ENCODE measurements around the gene MSRB1. TPM values are rescaled to one million over a fixed set of nuclear protein-coding genes. Genes with fewer than 3 reads are reported as not detected.
A peak's percentile ranks its signal among the peaks of the same experiment; 100 is the strongest.

MSRB1 gene
- total RNA-seq, 1 experiment from 2014 or later = 18.3 TPM

GRCh38 chr16:1930338-1930720 is 12.7 kb downstream of the MSRB1 start:
- POLR2A ChIA-PET = no interaction called here
- no peak for DNase-seq (ENCODE audit: low read depth, low spot score)

GRCh38 chr16:1929578-1930337 is 13.2 kb downstream of the MSRB1 start:
- H3K9ac ChIP-seq (ENCODE audit: low read length) = peak overlapping the region; percentile 64
- DNase-seq (ENCODE audit: low read depth, low spot score) = no peak
- H3K4me1 ChIP-seq (ENCODE audit: control insufficient read depth in 1 of 2, insufficient read depth in 2 of 2, low read length in 2 of 2) = peaks cover 12 to 21% of the 10 kb centered on the region in 2 experiments
- peak overlapping the region; percentile 42 to 56 for H3K4me3 ChIP-seq (replicated peaks in 1 of 2; ENCODE audit: low read depth in 1 of 2, low read length in 2 of 2)
- H2AFZ ChIP-seq (ENCODE audit: low read depth, low read length, poor library complexity, severe bottlenecking) = peak overlapping the region; percentile 54
- no peaks in the 10 kb centered on the region for H3K27me3 ChIP-seq (ENCODE audit: insufficient read depth, low read length)
- H3K36me3 ChIP-seq (ENCODE audit: control insufficient read depth in 1 of 2, insufficient read depth in 2 of 2, low read length in 2 of 2) = no peaks in the 10 kb centered on the region
- no TSS peak for BruUV-seq (replicated peaks)
- peak overlapping the region; percentile 86 for H3K4me2 ChIP-seq (ENCODE audit: low read length)
- no peaks in the 10 kb centered on the region for H3K79me2 ChIP-seq (ENCODE audit: insufficient read depth, low read length)
- H3K27ac ChIP-seq (ENCODE audit: low read depth, low read length) = peak overlapping the region; percentile 68; the same call in 1 of the 2 replicates
- H3K9me2 ChIP-seq (ENCODE audit: insufficient read depth) = no peaks in the 10 kb centered on the region
- H4K20me1 ChIP-seq (ENCODE audit: insufficient read depth) = no peaks in the 10 kb centered on the region
- ATAC-seq = peak; percentile 88
- ChIA-PET POLR2A (interaction anchor here (0.7 kb wide), 2 partner anchors 16 to 35 kb away, joined by 3 to 4 read pairs; partner anchors contain the start of gene RPS2), CTCF (interaction anchor here (0.8 to 1.2 kb wide), 4 partner anchors 20 to 66 kb away, joined by 3 to 5 read pairs (median 3); no protein-coding TSS in a partner anchor), RAD21 (ENCODE audit: low non-redundant PET in 1 of 2, low total read pairs in 2 of 2, uncharacterized antibody in 2 of 2, unreplicated experiment in 2 of 2) (interaction anchor here in 1 of 2 experiments (0.8 kb wide), 1 partner anchor 66 kb away, joined by 4 read pairs; no protein-coding TSS in a partner anchor)
- intact Hi-C loops (cut with micrococcal nuclease) = no loop called here
- H3K9me3 ChIP-seq (ENCODE audit: control insufficient read depth in 1 of 2, insufficient read depth in 1 of 2, low read depth in 1 of 2, low read length in 2 of 2) = no peaks in the 10 kb centered on the region
- no peak for TF ChIP-seq REST (IDR thresholded peaks at IDR 0.05; ENCODE audit: low read depth)
- TF ChIP-seq MAX (IDR thresholded peaks at IDR 0.05) = peak; percentile 99
- peak; percentile 32 for TF ChIP-seq TCF7L2 (IDR thresholded peaks at IDR 0.05; ENCODE audit: borderline replicate concordance, extremely low read depth, insufficient read depth, insufficient read length)
- TF ChIP-seq EGR1 (IDR thresholded peaks at IDR 0.05; ENCODE audit: low read depth) = peak; percentile 35; the same call in 1 of the 2 replicates
- TF ChIP-seq SP1 (IDR thresholded peaks at IDR 0.05; ENCODE audit: low read depth) = no peak
- no peak for TF ChIP-seq ELF1 (IDR thresholded peaks at IDR 0.05; ENCODE audit: borderline replicate concordance, low read depth)
- TF ChIP-seq CEBPB (IDR thresholded peaks at IDR 0.05; ENCODE audit: low read depth) = no peak
- TF ChIP-seq SRF (IDR thresholded peaks at IDR 0.05; ENCODE audit: low read depth) = no peak
- no peak for TF ChIP-seq SIN3A (IDR thresholded peaks at IDR 0.05; ENCODE audit: low read depth)
- no peak for TF ChIP-seq EZH2phosphoT487 (IDR thresholded peaks at IDR 0.05; ENCODE audit: borderline replicate concordance)
- peak; percentile 82 for TF ChIP-seq RAD21 (IDR thresholded peaks at IDR 0.05; ENCODE audit: low read depth)
- peak; percentile 65; the same call in 1 of the 2 replicates for TF ChIP-seq ZFX (IDR thresholded peaks at IDR 0.05)
- TF ChIP-seq POLR2AphosphoS5 (IDR thresholded peaks at IDR 0.05; ENCODE audit: low read depth, low read length) = peak; percentile 82
- TF ChIP-seq EZH2 (IDR thresholded peaks at IDR 0.05) = no peak
- TF ChIP-seq FOSL1 (IDR thresholded peaks at IDR 0.05; ENCODE audit: low read depth) = no peak
- peak; percentile 98 for TF ChIP-seq CBX3 (IDR thresholded peaks at IDR 0.05; ENCODE audit: low read depth)

More at GRCh38 chr16:1930338-1930720, 12.7 kb downstream of the MSRB1 start:
- RAD21 ChIA-PET (ENCODE audit: low non-redundant PET in 1 of 2, low total read pairs in 2 of 2, uncharacterized antibody in 2 of 2, unreplicated experiment in 2 of 2) = no interaction called here
- no peak for ATAC-seq
- no peaks in the 10 kb centered on the region for H3K27me3 ChIP-seq (ENCODE audit: insufficient read depth, low read length)
- no TSS peak for BruUV-seq (replicated peaks)
- H3K4me2 ChIP-seq (ENCODE audit: low read length) = no peak overlapping the region
- no peak overlapping the region for H3K4me3 ChIP-seq (replicated peaks in 1 of 2; ENCODE audit: low read depth in 1 of 2, low read length in 2 of 2)
- H3K9ac ChIP-seq (ENCODE audit: low read length) = no peak overlapping the region
- no peaks in the 10 kb centered on the region for H3K9me2 ChIP-seq (ENCODE audit: insufficient read depth)
- intact Hi-C loops (cut with micrococcal nuclease) = no loop called here
- peaks cover 17 to 27% of the 10 kb centered on the region in 2 experiments for H3K4me1 ChIP-seq (ENCODE audit: control insufficient read depth in 1 of 2, insufficient read depth in 2 of 2, low read length in 2 of 2)
- H3K79me2 ChIP-seq (ENCODE audit: insufficient read depth, low read length) = no peaks in the 10 kb centered on the region
- no peak overlapping the region for H3K27ac ChIP-seq (ENCODE audit: low read depth, low read length)
- H3K36me3 ChIP-seq (ENCODE audit: control insufficient read depth in 1 of 2, insufficient read depth in 2 of 2, low read length in 2 of 2) = no peaks in the 10 kb centered on the region
- TF ChIP-seq TCF7L2 (IDR thresholded peaks at IDR 0.05; ENCODE audit: borderline replicate concordance, extremely low read depth, insufficient read depth, insufficient read length) = no peak
- H3K9me3 ChIP-seq (ENCODE audit: control insufficient read depth in 1 of 2, insufficient read depth in 1 of 2, low read depth in 1 of 2, low read length in 2 of 2) = no peaks in the 10 kb centered on the region
- CTCF ChIA-PET = no interaction called here
- no peak overlapping the region for H2AFZ ChIP-seq (ENCODE audit: low read depth, low read length, poor library complexity, severe bottlenecking)
- no peaks in the 10 kb centered on the region for H4K20me1 ChIP-seq (ENCODE audit: insufficient read depth)

Data from HCT116 (cell line).